AG09319 (cell line): Measurements from ENCODE around the gene CTBP1.

ENCODE experiments used
- DNase-seq: peaks from one replicate; pipeline ENCODE4 v3.0.0-alpha.2; 2010; ENCODE audit warnings: low read depth; ENCODE audit errors: extremely low read depth
- CTCF ChIP-seq: IDR thresholded peaks from 2 replicates; pipeline ENCODE4 v1.5.1; 2011; ENCODE audit warnings: low read depth, mild to moderate bottlenecking, inconsistent platforms, low read length, moderate library complexity

CTBP1 gene

DNA sequence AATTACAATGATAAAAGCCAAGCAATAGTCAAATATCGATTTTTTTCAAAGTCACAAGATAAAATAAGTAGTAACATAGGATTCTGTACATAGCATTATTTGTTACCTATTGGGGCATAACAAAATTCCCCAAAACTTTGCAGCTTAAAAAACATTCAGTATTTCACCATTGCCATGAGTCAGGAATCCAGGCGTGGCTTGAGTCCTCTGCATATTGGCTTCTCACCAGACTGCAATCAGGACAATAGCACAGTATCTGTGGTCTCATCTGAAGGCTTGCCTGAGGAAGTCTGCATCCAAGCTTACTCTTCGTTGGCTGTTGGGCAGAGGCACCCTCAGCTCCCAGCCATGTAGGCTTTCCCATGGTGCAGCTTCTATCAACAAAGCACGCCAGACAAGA lies 6.2 kb upstream of the CTBP1 start:
- no peak for DNase-seq
- TF ChIP-seq CTCF, result no peak

GRCh38 chr4:1253831-1254230 lies 4.9 kb upstream of the CTBP1 start:
- no peak for TF ChIP-seq CTCF
- DNase-seq, result no peak

DNA sequence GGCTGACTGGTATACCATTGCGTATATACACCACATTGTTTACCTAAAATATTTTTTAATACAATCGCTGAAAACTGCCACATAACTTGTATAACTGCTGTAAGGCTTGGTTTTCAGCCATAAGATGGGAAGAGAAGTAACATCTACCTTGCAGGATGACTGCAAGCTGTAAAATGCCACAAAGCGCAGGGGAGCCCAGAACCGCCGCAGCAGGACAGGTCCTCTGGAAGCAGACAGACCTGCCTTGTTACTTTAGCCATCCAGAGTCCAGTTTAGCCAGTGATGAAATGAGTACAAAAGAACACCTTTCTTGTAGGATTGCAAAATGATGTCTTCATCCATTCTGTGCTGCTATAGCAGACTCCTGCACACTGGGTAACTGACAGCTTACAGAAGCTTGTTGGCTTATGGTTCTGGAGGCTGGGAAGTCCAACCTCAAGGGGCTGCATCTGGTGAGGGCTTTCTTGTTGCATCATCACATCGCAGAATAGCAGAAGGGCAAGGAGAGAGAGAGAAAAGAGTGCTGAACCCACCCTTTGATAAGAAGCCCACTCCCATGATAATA lies 4.1 kb upstream of the CTBP1 start:
- no peak for DNase-seq
- TF ChIP-seq CTCF, result no peak

- no peak for TF ChIP-seq CTCF
These were observed 2.8 kb upstream of the CTBP1 start for GRCh38 chr4:1251773-1252066.

DNA sequence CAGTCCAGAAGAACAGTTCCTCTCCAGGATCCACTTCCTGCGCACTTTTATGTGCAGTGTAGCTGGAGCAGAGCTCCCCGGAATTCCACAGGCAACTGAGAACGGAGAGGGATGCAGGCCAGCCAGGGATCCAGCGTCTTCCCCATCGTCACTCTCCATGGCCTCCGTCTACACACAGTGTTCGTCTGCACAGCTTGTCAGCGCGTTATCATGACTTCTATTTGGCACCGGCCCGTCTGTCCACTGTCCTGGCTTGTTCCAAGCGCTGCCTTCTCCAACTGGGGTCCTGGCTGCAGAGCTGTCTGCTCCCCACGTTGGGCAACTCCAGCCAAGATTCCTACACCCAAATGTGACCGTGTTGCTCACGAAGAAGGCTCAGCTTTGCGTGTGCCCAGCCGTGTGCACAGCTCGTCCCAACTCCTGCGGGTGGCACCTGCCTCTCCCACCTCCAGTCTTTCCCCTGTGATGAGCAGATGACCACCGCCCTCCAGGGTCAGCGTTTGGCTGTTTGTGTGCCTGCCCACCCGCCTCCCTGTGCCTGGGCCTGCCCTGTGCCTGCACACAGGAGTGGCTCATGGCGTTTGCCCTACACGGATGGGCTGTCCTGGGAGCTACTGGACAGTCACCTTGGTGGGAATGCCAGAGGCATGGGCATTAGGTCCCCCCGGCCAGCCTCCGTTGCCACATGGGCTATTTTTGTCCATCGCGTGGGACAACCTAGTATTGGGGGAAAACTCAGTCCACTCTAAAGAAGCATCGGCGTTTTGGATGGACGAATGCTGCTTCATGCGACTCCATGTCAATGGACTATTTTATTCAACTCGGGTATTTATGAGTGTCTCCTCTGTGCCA lies 2.2 kb upstream of the CTBP1 start:
- no peak for DNase-seq

More at GRCh38 chr4:1251773-1252066, 2.8 kb upstream of the CTBP1 start:
- DNase-seq, result no peak

DNA sequence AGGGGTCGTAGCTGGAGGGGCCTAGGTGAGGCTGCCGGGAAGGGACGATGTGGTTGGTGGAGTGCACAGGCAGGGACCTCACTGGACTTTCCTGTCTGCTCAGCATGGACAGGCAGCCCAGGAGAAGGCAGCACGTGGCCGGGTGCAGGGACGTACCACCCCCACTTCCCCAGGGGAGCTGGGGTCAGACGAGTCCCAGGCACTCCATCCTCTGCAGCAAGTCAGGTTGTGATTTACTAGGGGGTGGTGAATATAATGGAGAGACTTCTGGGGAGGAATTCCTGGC lies 1.5 kb upstream of the CTBP1 start:
- TF ChIP-seq CTCF, result no peak
- no peak for DNase-seq

More for the DNA sequence above, 2.2 kb upstream of the CTBP1 start:
- no peak for TF ChIP-seq CTCF

- no peak; the same call in 1 of the 2 replicates for TF ChIP-seq CTCF
- DNase-seq, result no peak
These were observed 999 bp upstream of the CTBP1 start for GRCh38 chr4:1249731-1250526.
